ENCODE measurements around the gene S100A5. TPM values are rescaled to one million over a fixed set of nuclear protein-coding genes. Genes with fewer than 3 reads are reported as not detected.
"Not testable (repeated sequence)": the region's sequence is repeated elsewhere in the genome, so short reads cannot be mapped to it uniquely, and the experiment has no call there.

The S100A5 gene
- total RNA-seq, 1 donor from 2014 or later, result not detected

DNA sequence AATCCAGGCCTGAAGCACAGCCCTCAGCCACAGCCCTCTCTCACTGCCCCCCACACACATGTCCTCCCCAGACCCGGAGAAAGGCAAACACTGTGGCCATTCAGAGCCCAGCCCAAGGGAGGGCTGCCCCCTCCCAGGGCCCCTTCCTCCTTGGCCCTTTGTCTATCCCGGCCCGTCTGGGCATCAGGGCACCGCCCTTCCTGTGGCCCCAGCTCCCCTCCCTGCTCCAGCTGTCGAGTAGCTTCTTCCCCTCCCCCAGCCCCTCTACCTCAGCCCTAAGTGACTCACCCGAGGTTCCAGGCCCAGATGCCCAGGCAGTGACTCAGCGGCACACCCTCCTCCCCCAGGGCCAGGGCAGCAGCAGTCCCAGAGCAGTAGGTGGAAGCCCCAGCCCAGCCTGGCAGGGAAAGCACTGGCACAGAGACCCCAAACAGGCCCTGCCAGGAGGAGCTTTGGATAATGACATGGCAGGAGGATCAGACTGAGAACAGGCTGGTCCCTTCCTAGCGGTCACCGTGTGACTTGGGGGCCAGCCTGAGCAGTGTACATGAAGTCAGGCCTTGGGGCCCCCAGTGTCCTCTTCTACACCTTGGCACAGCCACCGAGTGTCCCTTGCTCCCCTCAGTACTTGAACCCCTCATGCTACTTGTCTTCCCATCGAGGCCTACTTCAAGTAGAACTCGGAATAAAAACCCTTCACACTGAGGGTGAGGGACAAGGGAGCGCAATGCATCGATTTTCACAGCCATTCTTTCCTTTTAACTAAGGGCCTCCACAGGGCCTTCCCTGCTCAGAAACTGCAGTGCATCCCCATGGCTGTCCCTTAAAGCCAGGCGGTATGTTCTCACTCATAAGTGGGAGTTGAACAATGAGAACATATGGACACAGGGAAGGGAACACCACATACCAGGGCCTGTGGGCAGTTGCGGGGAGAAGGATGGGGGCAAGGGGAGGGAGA lies 26.0 kb upstream of the S100A5 start:
- H3K4me1 Mint-ChIP-seq (ENCODE audit: low read depth), result peaks cover 35% of the 10 kb centered on the region
- peak overlapping the region; percentile 41 for H3K4me3 Mint-ChIP-seq (ENCODE audit: low read depth)
- H3K27me3 Mint-ChIP-seq, result no peaks in the 10 kb centered on the region
- DNase-seq (ENCODE audit: low spot score, unreplicated experiment), result peak; percentile 38
- no peaks in the 10 kb centered on the region for H3K36me3 Mint-ChIP-seq (ENCODE audit: insufficient read depth)
- no peaks in the 10 kb centered on the region for H3K9me3 Mint-ChIP-seq (ENCODE audit: low read depth)
- TF ChIP-seq CTCF (IDR thresholded peaks at IDR 0.05; ENCODE audit: unreplicated experiment), result no peak
- H3K27ac Mint-ChIP-seq, result peak overlapping the region; percentile 97

GRCh38 chr1:153565529-153566374 lies 25.0 kb upstream of the S100A5 start, which contains the start of gene S100A2:
S100A2 (minus strand) TSS chr1:153565844; CDS start chr1:153563877, 1,967 bp downstream.
- peak within 1 kb of the TSS; percentile 41 for H3K4me3 Mint-ChIP-seq (ENCODE audit: low read depth)

DNA sequence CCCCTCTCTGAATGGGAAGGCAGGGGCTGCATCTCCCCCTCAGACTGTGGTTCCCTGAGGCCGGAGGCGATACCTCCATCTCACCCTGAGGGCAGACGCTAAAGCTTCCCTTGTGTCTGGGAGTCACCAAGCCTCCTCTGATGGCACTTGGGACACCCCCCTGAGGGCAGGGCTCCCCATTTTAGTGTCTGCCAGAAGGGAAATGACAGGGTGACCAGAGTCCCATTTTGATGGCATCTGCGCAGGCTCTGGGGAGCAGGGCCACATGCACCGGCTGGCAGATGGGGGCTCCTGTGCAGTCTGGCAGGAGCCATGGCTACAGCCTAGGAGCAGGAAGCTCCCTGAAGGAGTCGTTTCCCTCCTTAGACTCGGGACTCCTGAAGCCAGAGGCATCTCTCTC lies 23.3 kb upstream of the S100A5 start:
- no peak overlapping the region for H3K27ac Mint-ChIP-seq
- no peaks in the 10 kb centered on the region for H3K27me3 Mint-ChIP-seq
- no peaks in the 10 kb centered on the region for H3K9me3 Mint-ChIP-seq (ENCODE audit: low read depth)
- H3K4me1 Mint-ChIP-seq (ENCODE audit: low read depth), result peaks cover 28% of the 10 kb centered on the region
- H3K4me3 Mint-ChIP-seq (ENCODE audit: low read depth), result no peak overlapping the region
- no peaks in the 10 kb centered on the region for H3K36me3 Mint-ChIP-seq (ENCODE audit: insufficient read depth)
- TF ChIP-seq CTCF (IDR thresholded peaks at IDR 0.05; ENCODE audit: unreplicated experiment), result no peak
- no peak for DNase-seq (ENCODE audit: low spot score, unreplicated experiment)

More at GRCh38 chr1:153565529-153566374, 25.0 kb upstream of the S100A5 start, which contains the start of gene S100A2:
- no peaks in the 10 kb centered on the region for H3K36me3 Mint-ChIP-seq (ENCODE audit: insufficient read depth)
- no peaks in the 10 kb centered on the region for H3K9me3 Mint-ChIP-seq (ENCODE audit: low read depth)
- H3K27ac Mint-ChIP-seq, result peak within 1 kb of the TSS; percentile 97
- no peaks in the 10 kb centered on the region for H3K27me3 Mint-ChIP-seq
- DNase-seq (ENCODE audit: low spot score, unreplicated experiment), result no peak
- TF ChIP-seq CTCF (IDR thresholded peaks at IDR 0.05; ENCODE audit: unreplicated experiment), result no peak
- H3K4me1 Mint-ChIP-seq (ENCODE audit: low read depth), result peaks cover 30% of the 10 kb centered on the region

GRCh38 chr1:153563483-153563901 lies 22.8 kb upstream of the S100A5 start:
- no peak for TF ChIP-seq CTCF (IDR thresholded peaks at IDR 0.05; ENCODE audit: unreplicated experiment)
- Mint-ChIP-seq H3K27me3 (no peaks in the 10 kb centered on the region), H3K27ac (peak overlapping the region; percentile 77)

DNA sequence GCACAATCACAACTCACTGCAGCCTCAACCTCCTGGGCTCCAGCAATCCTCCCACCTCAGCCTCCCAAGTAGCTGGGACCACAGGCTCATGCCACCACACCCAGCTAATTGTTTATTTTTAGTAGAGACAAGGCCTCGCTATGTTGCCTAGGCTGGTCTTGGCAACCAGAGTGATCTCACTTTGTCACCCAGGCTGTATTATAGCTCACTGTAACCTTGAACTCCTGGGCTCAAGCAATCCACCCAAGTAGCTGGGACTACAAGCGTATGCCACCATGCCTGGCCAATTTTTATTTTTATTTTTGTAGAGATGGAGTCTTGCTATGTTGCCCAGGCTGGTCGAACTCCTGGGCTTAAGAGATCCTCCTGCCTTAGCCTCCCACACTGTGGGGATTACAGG lies 21.3 kb upstream of the S100A5 start:
- DNase-seq (ENCODE audit: low spot score, unreplicated experiment); H3K36me3 Mint-ChIP-seq (ENCODE audit: insufficient read depth); H3K27ac Mint-ChIP-seq; H3K27me3 Mint-ChIP-seq; H3K9me3 Mint-ChIP-seq (ENCODE audit: low read depth); H3K4me3 Mint-ChIP-seq (ENCODE audit: low read depth): not testable (repeated sequence)
- peaks cover 13% of the 10 kb centered on the region for H3K4me1 Mint-ChIP-seq (ENCODE audit: low read depth)

More at GRCh38 chr1:153563483-153563901, 22.8 kb upstream of the S100A5 start:
- Mint-ChIP-seq H3K4me3 (ENCODE audit: low read depth) (no peak overlapping the region), H3K9me3 (ENCODE audit: low read depth) (no peaks in the 10 kb centered on the region), H3K36me3 (ENCODE audit: insufficient read depth) (no peaks in the 10 kb centered on the region), H3K4me1 (ENCODE audit: low read depth) (peaks cover 23% of the 10 kb centered on the region)
- no peak for DNase-seq (ENCODE audit: low spot score, unreplicated experiment)

Measured in progenitor cell of endocrine pancreas (in vitro differentiated cells).